CD8-positive, alpha-beta memory T cell (primary cell): ENCODE data around the gene CD79A. TPM values are rescaled to one million over a fixed set of nuclear protein-coding genes. Genes with fewer than 3 reads are reported as not detected.
"Not testable (repeated sequence)": the region's sequence is repeated elsewhere in the genome, so short reads cannot be mapped to it uniquely, and the experiment has no call there.

Experiments used
- CTCF ChIA-PET: fragments of 350-600 bp; sonication (Branson Sonifier 250); formaldehyde crosslinking; loops from one replicate; lab custom pipeline; 2021; ENCODE audit warnings: antibody characterized with exemption; lab: Charles Lee
- POLR2A ChIA-PET: fragments of 350-600 bp; sonication (Branson Sonifier 250); formaldehyde crosslinking; loops from one replicate; lab custom pipeline; 2021; ENCODE audit warnings: antibody characterized with exemption; lab: Charles Lee
- DNase-seq, 5 donors: peaks; one replicate each; pipeline versions ENCODE4 v3.0.0 to v3.0.0-alpha.2; 2020 to 2022; ENCODE audit warnings: mixed read lengths in 1 of 5
- H3K27ac ChIP-seq: one replicate; pipeline ENCODE4 v1.7.0; 2013; ENCODE audit warnings: low read depth, mild to moderate bottlenecking, low read length, moderate library complexity
- H3K27me3 ChIP-seq: 2 replicates; pipeline ENCODE4 v1.7.0; 2013; ENCODE audit warnings: low read length, mild to moderate bottlenecking; ENCODE audit not compliant: insufficient read depth, poor library complexity, severe bottlenecking
- H3K36me3 ChIP-seq: 2 replicates; pipeline ENCODE4 v1.7.0; 2013; ENCODE audit warnings: mild to moderate bottlenecking, low read length, moderate library complexity; ENCODE audit not compliant: insufficient read depth
- H3K4me1 ChIP-seq: 2 replicates; pipeline ENCODE4 v1.7.0; 2013; ENCODE audit warnings: mild to moderate bottlenecking, low read length, moderate library complexity; ENCODE audit not compliant: insufficient read depth
- H3K4me3 ChIP-seq: 2 replicates; pipeline ENCODE4 v1.7.0; 2013; ENCODE audit warnings: mild to moderate bottlenecking, low read length
- H3K9me3 ChIP-seq: 2 replicates; pipeline ENCODE4 v1.7.0; 2013; ENCODE audit warnings: mild to moderate bottlenecking, low read length
- H3K27ac Mint-ChIP-seq, 8 donors: one replicate each; pipeline ENCODE4 v1.8.0; 2020 to 2021; ENCODE audit warnings: mixed read lengths in 8 of 8, mild to moderate bottlenecking in 6 of 8, inconsistent platforms in 3 of 8, moderate library complexity in 3 of 8
- H3K27me3 Mint-ChIP-seq, 2 donors: one replicate each; pipeline ENCODE4 v1.8.0; 2020 to 2021; ENCODE audit warnings: mixed read lengths in 2 of 2, mild to moderate bottlenecking in 1 of 2, moderate library complexity in 1 of 2
- H3K36me3 Mint-ChIP-seq, 3 donors: one replicate each; pipeline ENCODE4 v1.8.0; 2020 to 2021; ENCODE audit warnings: mixed read lengths in 3 of 3, inconsistent platforms in 1 of 3, mild to moderate bottlenecking in 1 of 3
- H3K4me1 Mint-ChIP-seq, 3 donors: one replicate each; pipeline ENCODE4 v1.8.0; 2020 to 2021; ENCODE audit warnings: mixed read lengths in 3 of 3, inconsistent platforms in 1 of 3, mild to moderate bottlenecking in 1 of 3
- H3K4me3 Mint-ChIP-seq, 7 donors: one replicate each; pipeline ENCODE4 v1.8.0; 2020 to 2021; ENCODE audit warnings: mixed read lengths in 7 of 7, mild to moderate bottlenecking in 6 of 7, moderate library complexity in 4 of 7, inconsistent platforms in 2 of 7
- H3K9me3 Mint-ChIP-seq, 5 donors: one replicate each; pipeline ENCODE4 v1.8.0; 2020 to 2022; ENCODE audit warnings: mixed read lengths in 5 of 5, mild to moderate bottlenecking in 3 of 5, moderate library complexity in 2 of 5, inconsistent platforms in 1 of 5
- polyA plus RNA-seq: library from polyadenylated mRNA; unstranded; fragments of 300-500 nt; fragmentation: Illumina TruSeq; gene quantifications from one replicate; pipeline ENCODE4 v1.2.3, GENCODE V29; 2021
- total RNA-seq, 2 experiments: library from RNA; stranded (reverse); gene quantifications; one replicate each; pipeline ENCODE4 v1.2.3, GENCODE V29; 2021

The CD79A gene
- total and polyA plus RNA-seq, 3 experiments from 2014 or later: 1.3 to 9.4 (median 2.2) TPM

DNA sequence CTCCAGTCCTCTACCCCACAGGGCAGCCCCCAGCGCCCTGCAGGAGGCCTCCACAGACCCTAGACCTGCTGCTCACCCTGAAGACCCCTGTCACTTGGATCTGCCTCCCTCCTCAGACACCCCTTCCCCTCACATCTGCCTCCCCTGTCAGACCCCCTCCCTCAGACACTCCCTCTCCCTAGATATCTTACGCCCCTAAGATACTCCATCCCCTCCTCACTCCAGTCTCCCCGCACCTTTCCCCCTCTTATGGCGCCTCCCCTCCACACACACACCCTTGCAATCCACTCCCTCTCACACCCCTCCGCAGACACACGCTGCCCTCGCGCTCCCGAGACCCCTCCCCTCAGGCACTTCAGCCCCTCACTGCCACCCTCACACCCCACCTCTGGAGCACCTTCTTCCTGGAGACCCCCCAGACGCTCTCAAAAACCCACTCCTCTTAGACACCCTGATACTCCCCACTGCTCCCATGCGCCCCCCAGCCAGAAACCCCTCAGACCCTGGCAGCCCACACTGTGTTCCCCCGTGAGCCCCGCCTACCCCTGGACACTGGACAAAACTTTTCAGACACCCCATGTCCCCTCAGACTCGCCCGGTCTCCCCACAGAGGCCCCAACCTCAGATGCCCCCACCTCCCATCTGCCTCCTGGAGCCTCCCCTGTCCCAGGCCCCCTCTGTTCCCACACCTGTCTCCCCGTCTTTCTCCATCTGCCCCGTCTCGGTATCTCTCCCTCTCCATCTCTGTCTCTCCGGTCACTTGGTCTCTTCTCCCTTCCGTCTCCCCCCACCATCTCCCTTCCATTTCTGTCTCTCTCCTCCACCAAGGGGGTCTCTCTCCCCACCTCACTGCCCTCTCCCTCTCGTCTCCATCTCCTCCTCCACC, 36.7 kb downstream of the CD79A start:
- CTCF ChIA-PET: no interaction called here
- peaks cover 35 to 53% (median 37%) of the 10 kb centered on the region in 3 donors for H3K4me1 Mint-ChIP-seq
- peaks cover 36% of the 10 kb centered on the region for H3K27me3 ChIP-seq
- peaks cover 0 to 4% (median 0%) of the 10 kb centered on the region in 3 donors for H3K36me3 Mint-ChIP-seq
- H3K4me3 ChIP-seq: no peak overlapping the region
- peaks cover 8 to 19% of the 10 kb centered on the region in 2 donors for H3K27me3 Mint-ChIP-seq
- no peaks in the 10 kb centered on the region for H3K36me3 ChIP-seq
- H3K4me3 Mint-ChIP-seq: peak overlapping the region in 5 of 7 donors; percentile 28 to 50 (median 30)
- H3K27ac Mint-ChIP-seq: peak overlapping the region in 2 of 8 donors; percentile 34 to 61
- H3K27ac ChIP-seq: no peak overlapping the region
- H3K9me3 ChIP-seq: no peaks in the 10 kb centered on the region
- no peak for DNase-seq
- POLR2A ChIA-PET: no interaction called here
- no peaks in the 10 kb centered on the region for H3K9me3 Mint-ChIP-seq
- peaks cover 55% of the 10 kb centered on the region for H3K4me1 ChIP-seq

DNA sequence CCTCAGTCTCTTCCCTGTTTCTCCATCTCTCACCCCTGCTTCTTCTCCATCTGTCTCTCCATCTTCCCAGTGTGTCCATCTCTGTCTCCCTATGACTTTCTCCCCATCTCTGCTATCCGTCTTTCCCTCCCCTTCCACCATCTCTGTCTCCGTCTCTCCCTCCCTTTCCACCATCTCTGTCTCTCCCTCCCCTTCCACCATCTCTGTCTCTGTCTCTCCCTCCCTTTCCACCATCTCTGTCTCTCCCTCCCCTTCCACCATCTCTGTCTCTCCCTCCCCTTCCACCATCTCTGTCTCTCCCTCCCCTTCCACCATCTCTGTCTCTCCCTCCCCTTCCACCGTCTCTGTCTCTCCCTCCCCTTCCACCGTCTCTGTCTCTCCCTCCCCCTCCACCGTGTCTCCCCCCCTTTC, 37.4 kb downstream of the CD79A start:
- POLR2A ChIA-PET, H3K9me3 ChIP-seq, H3K27ac ChIP-seq, H3K36me3 Mint-ChIP-seq, CTCF ChIA-PET, H3K36me3 ChIP-seq, H3K4me3 ChIP-seq, H3K9me3 Mint-ChIP-seq, DNase-seq: not testable (repeated sequence)
- H3K4me3 Mint-ChIP-seq: peak overlapping the region in 2 of 7 donors; percentile 28 to 34
- peaks cover 34 to 46% (median 35%) of the 10 kb centered on the region in 3 donors for H3K4me1 Mint-ChIP-seq
- peaks cover 55% of the 10 kb centered on the region for H3K4me1 ChIP-seq
- H3K27me3 ChIP-seq: peaks cover 36% of the 10 kb centered on the region
- H3K27me3 Mint-ChIP-seq: peaks cover 8 to 19% of the 10 kb centered on the region in 2 donors
- peak overlapping the region in 2 of 8 donors; percentile 34 to 61 for H3K27ac Mint-ChIP-seq

GRCh38 chr19:41915021-41915775, 38.1 kb downstream of the CD79A start:
- DNase-seq: no peak
- H3K27me3 ChIP-seq: peaks cover 36% of the 10 kb centered on the region
- CTCF ChIA-PET: no interaction called here
- no peaks in the 10 kb centered on the region for H3K9me3 Mint-ChIP-seq
- peaks cover 31 to 42% (median 35%) of the 10 kb centered on the region in 3 donors for H3K4me1 Mint-ChIP-seq
- H3K27ac Mint-ChIP-seq: no peak overlapping the region
- H3K36me3 ChIP-seq: no peaks in the 10 kb centered on the region
- peaks cover 55% of the 10 kb centered on the region for H3K4me1 ChIP-seq
- peaks cover 8 to 19% of the 10 kb centered on the region in 2 donors for H3K27me3 Mint-ChIP-seq
- POLR2A ChIA-PET: no interaction called here
- no peaks in the 10 kb centered on the region for H3K36me3 Mint-ChIP-seq
- H3K4me3 Mint-ChIP-seq: peak overlapping the region in 1 of 7 donors; percentile 30
- no peak overlapping the region for H3K27ac ChIP-seq
- peak overlapping the region; percentile 25 for H3K4me3 ChIP-seq
- H3K9me3 ChIP-seq: no peaks in the 10 kb centered on the region

DNA sequence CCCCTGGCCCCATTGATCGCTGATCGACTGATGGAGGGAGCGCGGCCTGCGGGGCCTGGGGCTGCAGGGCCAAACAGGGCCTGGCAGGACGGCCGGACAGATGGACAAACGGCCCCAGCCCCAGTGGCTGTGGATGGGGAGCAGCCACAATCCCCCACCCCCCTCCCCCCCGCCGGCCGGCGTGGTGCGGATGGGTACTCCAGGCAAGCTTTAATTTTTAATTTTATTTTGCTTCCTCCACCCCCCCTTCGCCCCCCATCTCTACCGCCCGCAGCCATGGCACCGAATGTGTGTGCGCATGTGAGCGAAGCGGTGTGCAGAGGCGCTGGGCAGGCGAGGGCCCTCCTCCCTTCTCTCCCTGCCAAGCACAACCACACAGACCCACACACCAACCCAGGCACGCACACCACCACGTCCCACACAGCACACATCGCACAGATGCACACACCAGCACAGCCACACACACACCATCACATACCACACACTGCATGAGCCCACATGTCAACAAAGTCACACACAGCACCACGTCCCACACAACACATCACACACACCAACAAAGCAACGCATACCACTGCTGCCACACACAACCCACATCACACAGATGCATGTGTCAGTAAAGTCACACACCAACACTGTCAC, 38.8 kb downstream of the CD79A start:
- peaks cover 36% of the 10 kb centered on the region for H3K27me3 ChIP-seq
- H3K9me3 ChIP-seq: no peaks in the 10 kb centered on the region
- H3K36me3 Mint-ChIP-seq: no peaks in the 10 kb centered on the region
- peak overlapping the region; percentile 25 for H3K4me3 ChIP-seq
- no peaks in the 10 kb centered on the region for H3K36me3 ChIP-seq
- no peak overlapping the region for H3K4me3 Mint-ChIP-seq
- peaks cover 24 to 35% (median 29%) of the 10 kb centered on the region in 3 donors for H3K4me1 Mint-ChIP-seq
- H3K9me3 Mint-ChIP-seq: no peaks in the 10 kb centered on the region
- H3K4me1 ChIP-seq: peaks cover 51% of the 10 kb centered on the region
- POLR2A ChIA-PET: interaction anchor here (0.6 kb wide), 1 partner anchor 42 kb away, joined by 4 read pairs; no protein-coding TSS in a partner anchor
- CTCF ChIA-PET: no interaction called here
- H3K27ac Mint-ChIP-seq: no peak overlapping the region
- DNase-seq: no peak
- peaks cover 8 to 19% of the 10 kb centered on the region in 2 donors for H3K27me3 Mint-ChIP-seq
- no peak overlapping the region for H3K27ac ChIP-seq

GRCh38 chr19:41917676-41918075, 40.6 kb downstream of the CD79A start:
- peaks cover 42% of the 10 kb centered on the region for H3K4me1 ChIP-seq
- H3K9me3 ChIP-seq: no peaks in the 10 kb centered on the region
- H3K36me3 ChIP-seq: no peaks in the 10 kb centered on the region
- Mint-ChIP-seq H3K27ac (no peak overlapping the region), H3K4me3 (no peak overlapping the region), H3K4me1 (peaks cover 15 to 27% (median 15%) of the 10 kb centered on the region in 3 donors), H3K9me3 (no peaks in the 10 kb centered on the region), H3K36me3 (no peaks in the 10 kb centered on the region), H3K27me3 (peaks cover 15 to 18% of the 10 kb centered on the region in 2 donors)
- no peak overlapping the region for H3K27ac ChIP-seq
- no peak for DNase-seq
- ChIA-PET POLR2A (no interaction called here), CTCF (no interaction called here)
- no peak overlapping the region for H3K4me3 ChIP-seq
- peaks cover 36% of the 10 kb centered on the region for H3K27me3 ChIP-seq

- DNase-seq: no peak
- H3K27me3 ChIP-seq: peaks cover 36% of the 10 kb centered on the region
- H3K4me1 ChIP-seq: peaks cover 42% of the 10 kb centered on the region
These were observed 41.0 kb downstream of the CD79A start for GRCh38 chr19:41918095-41918494.

DNA sequence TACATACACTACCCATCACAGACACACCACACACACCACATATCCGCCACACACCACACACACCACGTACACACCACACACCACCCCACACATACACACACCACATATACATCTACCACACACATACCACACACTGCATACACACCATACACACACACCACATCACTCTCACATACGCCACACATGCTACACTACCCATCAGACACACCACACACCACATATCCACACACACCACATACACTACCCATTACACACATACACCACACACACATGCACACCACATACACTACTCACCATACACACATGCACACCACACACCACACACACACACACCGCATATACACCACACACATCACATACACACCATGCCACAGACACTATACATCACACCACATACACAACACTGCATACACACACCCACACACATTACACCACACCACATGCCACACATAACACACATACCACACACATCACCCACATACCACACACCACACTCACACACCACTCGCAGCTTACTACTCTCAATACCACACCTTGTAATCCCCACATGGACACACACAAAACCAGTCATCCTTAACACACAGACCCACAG, 41.7 kb downstream of the CD79A start:
- Histone ChIP-seq H3K27ac (no peak overlapping the region), H3K4me3 (no peak overlapping the region), H3K9me3 (no peaks in the 10 kb centered on the region), H3K27me3 (peaks cover 30% of the 10 kb centered on the region), H3K4me1 (peaks cover 36% of the 10 kb centered on the region), H3K36me3 (no peaks in the 10 kb centered on the region)
- Mint-ChIP-seq H3K27ac (no peak overlapping the region), H3K9me3 (no peaks in the 10 kb centered on the region), H3K4me1 (peaks cover 14 to 22% (median 16%) of the 10 kb centered on the region in 3 donors), H3K36me3 (no peaks in the 10 kb centered on the region), H3K27me3 (peaks cover 15 to 21% of the 10 kb centered on the region in 2 donors), H3K4me3 (no peak overlapping the region)
- DNase-seq: no peak
- POLR2A ChIA-PET: no interaction called here
- CTCF ChIA-PET: interaction anchor here (1.3 kb wide), 1 partner anchor 15 kb away, joined by 4 read pairs; no protein-coding TSS in a partner anchor

More at GRCh38 chr19:41918095-41918494, 41.0 kb downstream of the CD79A start:
- Histone ChIP-seq H3K36me3 (no peaks in the 10 kb centered on the region), H3K9me3 (no peaks in the 10 kb centered on the region), H3K4me3 (no peak overlapping the region), H3K27ac (no peak overlapping the region)
- ChIA-PET CTCF (no interaction called here), POLR2A (no interaction called here)
- peaks cover 15 to 20% of the 10 kb centered on the region in 2 donors for H3K27me3 Mint-ChIP-seq
- H3K9me3 Mint-ChIP-seq: no peaks in the 10 kb centered on the region
- H3K4me3 Mint-ChIP-seq: no peak overlapping the region
- peaks cover 15 to 25% (median 15%) of the 10 kb centered on the region in 3 donors for H3K4me1 Mint-ChIP-seq
- H3K36me3 Mint-ChIP-seq: no peaks in the 10 kb centered on the region
- H3K27ac Mint-ChIP-seq: no peak overlapping the region
